NCI-H526 (cell line): ENCODE measurements around the gene TBC1D14.
"Not testable (repeated sequence)": the region's sequence is repeated elsewhere in the genome, so short reads cannot be mapped to it uniquely, and the experiment has no call there.

Source experiments
- DNase-seq, 2 experiments: peaks; one replicate each; lab custom pipeline; 2025; lab: John Stamatoyannopoulos, UW

TBC1D14 gene

DNA sequence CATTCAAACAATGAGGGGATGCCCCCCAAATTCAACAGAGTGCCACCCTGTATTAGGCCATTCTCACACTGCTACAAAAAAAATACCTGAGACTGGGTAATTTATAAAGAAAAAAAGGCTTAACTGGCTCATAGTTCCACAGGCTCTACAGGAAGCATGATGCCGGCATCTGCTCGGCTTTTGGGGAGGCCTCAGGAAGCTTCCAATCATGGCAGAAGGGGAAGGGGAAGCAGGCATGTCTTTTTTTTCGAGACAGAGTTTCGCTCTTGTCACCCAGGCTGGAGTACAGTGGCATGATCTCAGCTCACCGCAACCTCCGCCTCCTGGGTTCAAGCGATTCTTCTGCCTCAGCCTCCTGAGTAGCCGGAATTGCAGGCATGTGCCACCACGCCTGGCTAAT is 18.7 kb upstream of the TBC1D14 start:
- DNase-seq = not testable (repeated sequence)

DNA sequence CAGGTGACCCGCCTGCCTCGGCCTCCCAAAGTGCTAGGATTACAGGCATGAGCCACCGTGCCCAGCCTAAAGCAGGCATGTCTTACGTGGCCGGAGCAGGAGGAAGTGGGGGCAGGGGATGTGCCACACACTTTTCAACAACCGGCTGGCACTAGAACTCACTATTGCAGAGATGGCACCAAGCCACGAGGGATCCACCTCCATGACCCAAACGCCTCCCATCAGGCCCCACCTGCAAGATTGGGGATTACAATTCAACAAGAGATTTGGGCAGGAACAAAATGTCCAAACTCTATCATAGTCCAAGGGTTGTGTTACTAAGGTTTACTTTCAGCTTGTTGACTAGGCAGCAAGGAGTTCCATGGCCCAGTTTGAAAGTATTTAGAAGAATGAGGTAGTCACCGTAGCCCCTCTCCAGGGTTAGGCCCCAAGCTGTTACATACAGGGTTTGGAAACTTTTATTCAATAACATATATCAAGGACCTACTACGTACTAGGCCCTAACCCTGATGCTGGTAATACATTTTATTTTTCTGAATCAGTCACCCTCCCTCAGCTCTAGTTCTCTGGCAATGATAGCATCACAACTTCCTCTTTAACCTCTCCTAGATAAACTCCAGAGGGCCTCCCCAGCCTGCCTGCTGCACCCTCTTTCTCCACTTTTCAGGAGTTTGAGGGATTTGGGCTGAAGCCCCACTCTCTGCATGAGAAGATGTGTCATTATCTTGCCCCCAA is 18.0 kb upstream of the TBC1D14 start:
- no peak for DNase-seq

DNA sequence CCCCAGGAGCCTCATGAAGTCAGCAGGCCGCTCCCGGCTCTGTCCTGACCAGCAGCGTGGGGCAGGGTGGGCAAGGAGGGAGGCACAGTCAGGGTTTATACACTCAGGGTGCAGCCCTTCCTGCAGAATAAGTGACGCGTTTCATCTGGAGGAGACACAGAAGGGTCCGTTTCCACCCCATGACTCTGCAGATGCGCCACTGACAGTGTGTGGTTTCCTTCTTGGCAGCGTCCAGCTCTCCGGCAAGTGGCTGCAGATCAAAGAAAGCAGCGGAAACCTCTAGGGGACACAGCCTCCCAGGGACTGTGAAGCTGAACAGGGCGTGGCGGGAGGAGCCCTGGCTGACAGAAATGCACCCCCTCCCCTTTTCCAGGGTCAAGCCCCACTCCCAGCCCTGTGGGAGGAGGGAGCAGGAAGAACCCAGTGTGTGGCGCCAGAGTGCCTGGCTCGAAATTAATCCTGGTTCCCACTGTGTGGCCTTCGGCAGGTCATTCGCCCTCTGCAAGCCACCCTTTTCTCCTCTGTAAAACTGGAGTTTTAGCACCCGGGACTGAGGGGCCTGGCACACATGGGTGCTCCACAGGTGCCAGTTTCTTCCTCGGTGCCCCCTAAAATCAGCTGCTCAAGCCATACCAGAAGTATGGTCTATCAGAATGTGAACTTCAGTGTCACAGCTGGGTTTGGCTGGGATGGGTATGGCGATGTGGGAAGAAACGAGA is 17.3 kb upstream of the TBC1D14 start:
- DNase-seq = peak in 1 of 2 experiments; percentile 70

DNA sequence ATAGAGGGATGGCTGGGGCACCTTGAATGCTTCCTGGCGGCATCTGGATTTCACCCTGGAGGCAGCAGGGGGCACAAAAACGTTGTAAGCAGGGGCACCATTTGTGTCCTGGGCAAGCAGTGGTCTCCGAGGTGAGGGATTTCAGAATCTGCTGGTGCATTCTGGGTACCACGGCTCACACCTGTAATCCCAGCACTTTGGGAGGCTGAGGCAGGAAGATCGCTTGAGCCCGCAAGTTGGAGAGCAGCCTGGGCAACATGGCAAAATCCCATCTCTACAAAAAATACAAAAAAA is 16.8 kb upstream of the TBC1D14 start:
- no peak for DNase-seq

DNA sequence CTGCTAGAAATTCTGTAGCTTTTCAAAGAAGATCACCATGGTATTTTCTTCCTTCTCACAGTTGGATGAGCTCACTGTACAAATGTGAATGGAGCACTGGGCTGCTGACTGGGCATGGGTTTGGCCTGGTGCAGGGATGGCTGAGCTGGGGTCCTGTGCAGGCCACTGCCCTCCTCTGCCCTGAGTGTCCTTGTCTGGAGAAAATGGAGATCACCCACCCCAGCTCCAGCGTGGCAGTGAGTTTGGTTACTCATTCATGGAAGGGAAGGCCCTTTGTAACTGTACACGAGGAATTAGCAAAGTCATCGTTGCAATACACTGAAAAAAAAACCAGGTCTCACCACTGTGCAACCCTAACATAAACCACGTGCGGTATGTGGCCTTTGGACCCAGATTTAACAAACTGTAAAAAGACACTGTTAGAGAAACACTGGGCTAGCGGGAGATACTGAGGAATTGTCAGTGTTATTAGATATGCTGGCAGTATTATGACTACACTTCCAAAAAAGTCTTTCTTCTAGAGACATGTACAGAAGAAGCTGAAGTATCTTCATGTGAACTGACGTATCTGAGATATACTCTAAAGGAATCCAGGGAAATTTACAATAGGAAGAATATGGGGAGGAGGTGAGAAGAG is 16.1 kb upstream of the TBC1D14 start:
- DNase-seq = peak in 1 of 2 experiments; percentile 56

DNA sequence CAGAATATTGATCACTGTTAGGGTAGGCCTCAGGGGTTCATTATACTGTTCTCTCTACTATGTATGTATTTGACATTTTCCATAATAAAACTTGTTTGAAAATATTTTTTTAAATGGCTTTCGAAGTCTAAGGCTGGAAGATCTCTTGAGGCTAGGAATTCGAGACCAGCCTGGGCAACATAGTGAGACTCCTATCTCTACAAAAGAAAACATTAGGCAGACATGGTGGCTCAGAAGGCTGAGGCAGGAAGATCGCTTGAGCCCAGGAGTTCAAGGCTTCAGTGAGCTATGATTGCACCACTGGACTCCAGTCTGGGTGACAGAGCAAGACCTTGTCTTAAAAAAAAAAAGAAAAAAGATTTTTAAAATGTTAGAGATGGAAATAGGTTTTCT is 15.5 kb upstream of the TBC1D14 start:
- DNase-seq = no peak

DNA sequence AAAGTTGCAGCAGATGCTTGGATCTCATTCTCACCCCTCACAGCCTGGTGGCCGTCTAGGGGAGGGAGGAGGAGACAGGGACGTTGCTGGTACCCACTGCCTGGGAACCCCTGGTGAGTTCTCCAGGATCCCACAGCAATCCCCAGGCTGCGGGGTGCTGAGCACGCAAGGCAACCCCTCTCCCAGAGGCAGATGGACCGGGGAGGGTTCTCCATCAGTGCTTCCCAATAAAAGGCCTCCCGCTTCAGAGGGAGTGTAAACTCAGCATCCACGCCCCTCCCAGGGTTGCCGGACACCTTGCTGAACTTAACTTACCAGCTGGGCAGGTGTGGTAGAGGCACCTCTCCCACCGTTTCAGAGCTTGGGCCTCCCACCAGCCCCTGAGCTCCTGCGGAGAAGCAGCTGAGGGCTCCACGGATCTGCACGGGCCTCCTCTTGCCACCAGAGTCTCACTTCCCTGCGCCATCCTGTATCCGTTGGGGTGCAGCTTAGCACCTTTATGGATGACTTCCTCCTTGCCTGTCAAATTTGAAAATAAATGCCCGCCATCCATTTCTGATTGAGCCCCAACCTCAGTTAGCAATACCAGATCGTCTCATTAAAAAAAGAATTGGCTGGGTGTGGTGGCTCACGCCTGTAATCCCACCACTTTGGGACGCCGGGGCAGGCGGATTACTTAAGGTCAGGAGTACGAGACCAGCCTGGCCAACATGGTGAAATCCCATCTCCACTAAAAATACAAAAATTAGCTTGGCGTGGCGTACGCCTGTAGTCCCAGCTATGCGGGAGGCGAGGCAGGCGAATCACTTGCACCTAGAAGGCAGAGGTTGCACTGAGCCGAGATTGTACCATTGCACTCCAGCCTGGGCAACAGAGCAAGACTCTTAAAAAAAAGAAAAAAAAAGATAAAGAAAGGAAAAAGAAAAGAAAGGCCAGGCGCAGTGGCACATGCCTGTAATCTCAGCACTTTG is 14.8 kb upstream of the TBC1D14 start:
- DNase-seq = no peak

DNA sequence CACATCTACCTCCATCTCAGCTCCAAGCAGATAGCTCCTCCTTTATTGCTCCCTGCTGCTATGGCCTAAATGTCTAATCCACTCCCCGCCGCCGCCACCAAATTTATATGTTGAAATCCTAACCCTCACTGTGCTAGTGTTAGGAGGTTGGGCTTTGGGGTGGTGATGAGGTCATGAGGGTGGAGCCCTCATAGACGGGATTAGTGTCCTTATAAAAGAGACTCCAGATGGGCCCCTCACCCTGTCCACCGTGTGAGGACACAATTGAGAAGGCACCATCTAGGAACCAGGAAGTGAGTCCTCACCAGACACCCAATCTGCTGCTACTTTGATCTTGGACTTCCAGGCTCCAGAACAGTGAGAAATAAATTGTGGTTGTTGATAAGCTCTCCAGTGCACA is 13.6 kb upstream of the TBC1D14 start:
- DNase-seq = no peak

DNA sequence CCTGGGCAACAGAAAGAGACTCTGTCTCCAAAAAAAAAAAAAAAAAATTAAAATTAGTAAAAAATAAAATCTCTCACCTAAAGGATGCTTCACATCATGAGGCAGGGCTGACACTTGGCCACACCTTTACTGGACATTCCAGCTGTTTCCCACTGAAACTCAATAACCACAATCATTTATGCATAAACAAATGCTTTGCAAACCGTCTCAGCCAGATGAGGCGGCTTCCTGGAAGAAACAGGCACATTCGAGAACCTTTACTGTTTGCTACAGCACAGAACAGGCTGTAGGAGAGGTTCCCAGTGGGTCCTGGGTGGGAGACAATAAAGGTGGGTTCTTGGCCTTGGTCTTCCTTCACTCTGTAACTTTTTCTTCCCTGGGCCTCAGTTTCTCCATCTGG is 10.9 kb upstream of the TBC1D14 start:
- peak; percentile 19 to 53 for DNase-seq

DNA sequence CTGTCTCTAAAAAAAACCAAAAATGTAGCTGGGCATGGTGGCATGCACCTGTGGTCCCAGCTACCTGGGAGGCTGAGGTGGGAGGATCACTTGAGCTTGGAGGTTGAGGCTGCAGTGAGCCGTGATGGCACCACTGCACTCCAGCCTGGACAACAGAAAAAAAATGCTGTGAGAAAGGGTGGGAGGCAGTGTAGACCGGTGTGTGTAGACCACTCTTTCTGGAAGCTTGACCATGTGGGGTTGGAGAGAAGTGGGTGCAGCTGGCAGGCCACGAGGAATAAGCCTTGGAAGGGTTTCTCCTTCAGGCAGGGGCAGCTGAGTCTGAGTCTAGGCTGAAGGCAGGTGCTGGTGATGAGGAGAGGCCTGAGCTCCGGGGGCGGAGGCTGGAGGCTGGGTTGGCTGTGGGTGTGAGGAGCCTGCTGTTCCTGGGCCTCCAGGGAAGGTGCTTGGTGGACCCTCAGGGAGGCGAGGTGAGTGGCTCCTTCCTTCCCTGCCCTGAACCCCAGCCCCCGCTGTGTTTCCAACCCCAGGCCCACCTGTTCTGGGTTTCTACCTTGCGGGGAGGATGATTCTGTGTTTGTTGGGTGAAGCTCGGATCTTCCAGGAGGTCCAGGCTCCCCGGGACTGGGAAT is 9.3 kb upstream of the TBC1D14 start:
- DNase-seq = no peak

DNA sequence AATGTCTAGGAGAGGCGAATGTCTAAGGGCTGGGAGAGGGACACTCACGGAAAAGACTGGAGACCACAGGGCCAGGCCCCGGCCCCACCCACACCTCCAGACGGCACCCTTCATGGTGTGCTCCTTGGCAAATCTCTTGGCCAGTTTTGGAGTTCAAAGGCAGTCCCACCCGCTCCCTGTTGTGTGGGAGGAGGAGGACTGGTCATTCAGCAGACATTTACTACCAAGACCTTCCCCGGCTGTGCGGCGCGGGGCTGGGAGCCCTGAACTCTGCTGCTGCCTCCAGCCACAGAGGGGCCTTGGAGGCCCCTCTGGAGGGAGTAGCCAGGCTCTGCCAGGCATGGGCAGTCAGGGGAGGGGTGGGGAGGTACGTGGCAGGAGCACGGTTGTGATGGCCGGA is 8.7 kb upstream of the TBC1D14 start:
- DNase-seq = no peak

DNA sequence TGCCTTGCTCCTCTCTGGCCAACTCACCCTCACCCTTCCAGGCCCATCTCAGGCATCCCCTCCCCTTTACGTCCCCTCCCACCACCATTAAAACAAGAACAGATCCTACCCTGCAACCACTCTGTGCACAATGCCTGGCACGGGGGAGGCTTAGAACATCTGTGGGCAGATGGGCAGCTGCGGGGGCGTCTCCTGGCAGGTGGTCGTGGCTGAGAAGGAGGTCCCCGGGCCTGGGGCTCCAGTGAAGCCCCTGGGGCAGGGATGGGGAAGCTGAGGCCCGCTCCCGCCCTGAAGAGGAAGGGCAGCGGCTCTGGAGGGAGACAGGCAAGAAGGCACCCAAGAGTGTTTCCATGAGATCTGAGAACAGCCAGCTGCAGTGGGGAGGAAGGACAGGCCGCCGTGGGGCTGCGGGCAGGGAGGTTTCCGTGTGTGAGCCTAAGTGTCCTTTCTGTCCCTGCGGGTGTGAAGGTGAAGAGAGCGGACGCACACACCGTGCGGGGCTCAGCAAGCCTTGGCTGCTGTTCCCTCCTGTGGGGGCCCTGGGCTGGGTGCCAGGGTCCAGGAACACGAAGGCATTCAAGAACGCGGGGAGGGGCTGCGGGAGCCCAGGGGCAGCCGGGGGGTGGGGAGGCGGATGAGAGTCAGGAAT is 7.8 kb upstream of the TBC1D14 start:
- no peak for DNase-seq

DNA sequence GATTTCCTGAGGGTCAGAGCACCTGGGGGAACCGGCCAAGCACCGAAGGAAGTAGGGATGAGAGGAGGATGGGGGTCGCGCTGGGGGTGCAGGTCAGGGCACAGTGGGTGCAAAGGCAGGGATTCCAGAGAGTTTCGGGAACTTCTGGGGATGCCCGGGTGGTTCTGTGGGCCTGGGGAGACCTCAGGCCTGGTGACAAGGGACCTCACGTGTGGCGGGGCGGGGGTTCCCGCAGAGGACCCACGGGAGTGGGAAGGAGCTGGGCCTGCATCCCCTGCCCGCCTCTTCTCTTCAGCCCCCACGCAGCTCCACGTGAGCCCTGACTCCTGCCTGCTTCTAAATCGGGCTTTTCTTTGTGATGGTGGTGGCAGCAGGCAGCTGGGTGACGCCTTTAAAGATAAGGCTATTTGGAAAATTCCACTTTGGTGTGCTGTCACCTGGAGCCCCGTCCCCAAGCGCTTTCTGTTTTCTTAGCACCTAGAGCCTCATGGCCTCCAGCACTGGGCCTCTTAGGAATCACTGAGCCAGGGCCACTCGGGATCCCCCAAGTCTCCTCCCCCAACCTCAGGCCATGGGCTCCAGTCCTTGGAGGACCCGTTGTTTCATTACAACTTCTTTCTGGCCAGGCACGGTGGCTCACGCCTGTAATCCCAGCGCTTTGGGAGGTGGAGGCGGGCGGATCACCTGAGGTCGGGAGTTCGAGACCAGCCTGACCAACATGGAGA is 7.1 kb upstream of the TBC1D14 start:
- DNase-seq = no peak

DNA sequence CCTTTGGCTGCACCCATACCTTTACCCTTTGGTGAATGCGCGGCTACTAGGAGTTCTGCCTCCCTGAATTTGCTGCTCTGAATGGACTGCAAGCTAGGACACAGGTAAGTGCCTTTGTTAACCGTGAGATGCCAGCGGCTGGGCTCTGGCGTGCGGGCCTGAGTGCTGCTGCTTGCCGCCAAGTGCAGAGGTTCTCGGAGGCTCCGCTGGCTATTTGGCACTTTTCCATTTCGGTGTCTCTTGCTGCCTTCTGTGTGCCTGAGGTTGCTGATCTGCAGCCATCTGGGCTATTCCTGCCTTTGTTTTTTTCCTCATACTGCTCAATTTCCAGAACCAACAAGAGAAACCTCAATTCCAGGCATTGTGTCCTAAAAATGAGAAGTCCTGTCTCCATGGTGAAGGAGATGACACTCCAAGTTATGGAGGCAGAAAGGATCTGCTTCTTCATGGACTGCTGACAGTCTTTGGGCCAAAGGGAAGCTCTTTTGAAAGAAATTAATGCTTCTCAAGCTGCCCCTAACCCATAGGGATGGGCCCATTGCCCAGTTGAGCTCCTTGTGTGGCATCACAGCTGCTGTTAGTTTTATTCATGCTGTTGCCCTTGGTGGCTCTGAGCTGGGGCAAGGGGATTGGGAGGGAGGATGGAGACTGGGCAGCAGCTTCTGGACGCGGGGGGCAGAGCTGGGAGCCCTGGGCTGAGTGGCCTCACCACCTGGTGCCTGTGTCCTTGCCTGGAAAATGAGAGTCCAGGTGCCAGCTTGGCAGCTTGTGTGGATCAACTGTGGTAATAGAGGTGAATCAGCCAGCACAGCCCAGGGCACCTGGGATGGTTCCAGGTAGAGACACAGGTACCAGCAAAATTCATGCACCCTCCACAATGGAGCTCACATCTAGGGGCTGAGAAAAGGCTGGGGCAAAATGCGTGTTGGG is 3.8 kb upstream of the TBC1D14 start:
- DNase-seq = no peak

DNA sequence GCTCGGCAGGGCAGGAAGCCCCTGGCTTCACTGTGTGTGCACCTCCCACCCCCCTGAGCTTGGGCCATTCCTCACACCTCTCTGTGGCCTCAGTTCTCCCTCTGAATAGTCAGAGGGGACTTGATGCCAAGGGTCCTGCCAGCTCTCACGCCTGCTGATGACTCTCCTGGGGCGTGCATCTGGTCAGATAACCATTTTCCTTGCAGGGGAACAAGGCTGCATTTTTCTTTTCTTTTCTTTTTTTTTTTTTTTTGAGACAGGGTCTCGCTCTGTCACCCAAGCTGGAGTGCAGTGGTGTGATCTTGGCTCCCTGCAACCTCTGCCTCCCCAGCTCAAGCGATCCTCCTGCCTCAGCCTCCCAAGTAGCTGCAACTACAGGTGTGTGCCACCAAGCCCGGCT is 3.1 kb upstream of the TBC1D14 start:
- not testable (repeated sequence) for DNase-seq

DNA sequence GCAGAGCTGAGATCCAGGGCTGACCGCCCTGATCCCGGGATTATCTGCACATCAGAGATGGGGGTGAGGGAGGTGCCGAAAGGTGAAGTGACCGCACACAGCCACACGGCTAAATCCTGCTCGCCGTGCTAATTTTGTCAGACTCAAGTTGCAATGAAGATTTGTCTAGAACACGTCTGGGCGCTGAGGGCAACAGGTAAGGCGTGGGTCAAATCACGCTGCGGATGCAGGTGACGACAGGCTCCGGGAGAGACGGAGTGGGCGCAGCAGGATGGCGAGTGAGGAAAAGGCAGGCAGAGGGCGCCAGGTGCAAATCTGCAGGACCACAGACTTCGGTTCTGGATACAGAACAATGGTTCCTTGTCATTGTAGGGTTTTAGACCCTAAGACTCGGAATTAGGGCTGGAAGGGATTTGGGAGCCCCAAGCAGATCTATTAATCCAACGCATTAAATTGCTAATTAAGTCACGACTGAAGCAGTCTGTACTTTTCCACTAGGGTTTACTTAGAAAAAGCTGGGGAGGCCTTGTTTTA is 1.9 kb upstream of the TBC1D14 start:
- DNase-seq = peak; percentile 64 to 81

DNA sequence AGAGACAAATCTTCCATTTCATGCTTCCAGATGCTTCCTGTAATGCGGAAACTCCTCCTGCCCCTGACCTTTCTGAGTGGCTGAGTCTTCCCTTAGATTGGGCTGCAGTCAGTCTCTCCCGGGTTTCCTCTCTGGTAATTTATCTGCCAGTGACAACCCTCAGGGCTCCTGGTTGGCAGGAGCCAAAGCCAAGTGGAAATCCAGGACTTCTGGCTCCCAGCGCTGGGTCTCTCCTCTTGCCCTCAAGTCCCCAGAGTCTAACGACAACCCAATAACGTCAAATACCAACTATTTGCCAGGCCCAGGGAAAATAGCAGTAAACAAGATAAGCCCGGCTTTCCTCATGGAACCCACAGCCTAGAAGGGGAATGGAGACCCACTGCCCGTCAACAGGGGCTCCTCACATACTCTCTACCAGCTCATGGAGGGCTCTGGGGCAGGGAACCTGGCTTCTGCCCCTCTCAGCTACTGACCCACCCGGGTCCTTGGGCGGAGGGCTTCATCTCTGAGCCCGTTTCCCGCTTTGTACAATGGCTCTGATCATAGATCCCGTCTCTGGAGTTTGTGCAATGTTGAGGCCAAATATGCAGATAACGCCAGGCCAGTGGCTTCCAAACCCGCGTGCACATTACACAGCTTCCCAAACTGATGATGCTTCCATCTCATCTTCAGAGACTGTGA is 1.1 kb upstream of the TBC1D14 start:
- peak in 1 of 2 experiments; percentile 57 for DNase-seq

DNA sequence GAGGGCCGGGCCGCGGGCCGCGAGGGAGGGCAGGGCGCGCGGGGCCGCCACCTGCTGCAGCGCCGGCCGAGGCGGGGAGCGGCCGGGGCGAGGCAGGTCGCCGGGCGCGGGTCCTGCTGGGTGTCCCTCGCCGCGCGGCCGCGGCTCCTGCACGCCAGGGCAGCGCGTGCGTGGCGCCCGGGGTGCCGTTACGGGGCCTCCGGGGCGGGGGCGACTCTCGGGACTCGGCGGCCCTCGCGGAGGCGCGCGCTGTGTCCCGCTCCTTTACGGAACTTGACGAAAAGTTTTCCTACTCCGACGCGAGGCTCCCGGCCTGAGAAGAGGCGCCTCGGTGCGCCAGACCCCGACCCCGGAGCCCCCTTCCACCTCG is 329 bp downstream of the TBC1D14 start:
- DNase-seq = peak in 1 of 2 experiments; percentile 69
